Body of pancreas (tissue), 4 donors: ENCODE measurements around the gene TPCN2.

Experiments
- CTCF ChIP-seq, 7 experiments: fragments of 450-650 bp in 4 of 7; fragments of 200-600 bp in 3 of 7; sonication (generic) in 3 of 7; IDR thresholded peaks; one replicate each; pipeline ENCODE4 v1.5.1; 2016 to 2019; ENCODE audit warnings: antibody characterized with exemption in 7 of 7
- POLR2A ChIP-seq, 3 donors: fragments of 450-650 bp; IDR thresholded peaks; one replicate each; pipeline ENCODE4 v1.6.1; 2016; ENCODE audit warnings: antibody characterized with exemption in 3 of 3, mild to moderate bottlenecking in 2 of 3

GRCh38 chr11:69010361-69010891 lies 38.3 kb upstream of the TPCN2 start:
- no peak for TF ChIP-seq CTCF (IDR thresholded peaks at IDR 0.05)
- no peak for TF ChIP-seq POLR2A (IDR thresholded peaks at IDR 0.05)
